HG03520 (cell line): ENCODE measurements around the gene GUCY2C.

Source experiments
- ATAC-seq: cut with Tn5 transposase; IDR thresholded peaks from one replicate; pipeline ENCODE4 v1.9.1; 2021; ENCODE audit warnings: mild to moderate bottlenecking, moderate library complexity; ENCODE audit not compliant: unreplicated experiment

GUCY2C gene

DNA sequence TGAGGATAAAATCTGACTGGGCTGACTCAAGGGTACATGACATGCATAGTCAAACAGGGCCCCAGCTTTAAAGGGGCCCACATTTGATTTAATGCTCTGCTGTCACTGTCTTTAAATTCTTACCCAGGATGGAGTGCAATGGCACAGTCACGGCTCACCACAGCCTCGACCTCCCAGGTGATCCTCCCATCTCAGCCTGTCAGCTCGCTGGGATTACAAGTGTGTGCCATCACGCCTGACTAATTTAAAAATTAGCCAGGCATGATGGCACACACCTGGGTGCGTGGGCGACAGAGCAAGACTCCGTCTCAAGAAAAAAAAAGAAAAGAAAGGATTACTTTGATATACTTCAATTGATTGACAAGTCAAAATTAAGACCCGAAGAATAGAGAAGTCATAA is 119.5 kb downstream of the GUCY2C start:
- ATAC-seq, result peak; percentile 2

GRCh38 chr12:14575585-14575984 is 120.8 kb downstream of the GUCY2C start:
- ATAC-seq, result no peak

DNA sequence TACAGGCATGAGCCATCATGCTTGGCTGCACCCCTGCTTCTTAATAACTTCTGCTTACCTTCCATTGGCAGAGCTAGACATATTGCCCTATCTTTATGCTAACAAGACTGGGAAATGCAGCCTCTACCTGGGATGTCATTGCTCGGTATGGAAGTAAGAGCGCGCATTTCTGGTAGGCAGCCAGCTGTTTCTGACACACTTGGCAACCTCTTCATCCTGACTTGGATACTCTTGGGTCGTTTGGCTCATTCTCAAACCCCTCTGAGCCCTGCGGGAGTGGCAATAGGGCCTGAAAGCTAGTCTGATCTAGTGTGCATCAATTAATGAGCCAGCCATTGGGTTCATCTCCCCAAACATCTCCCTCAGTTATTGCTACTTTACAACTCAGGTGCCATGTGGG is 123.3 kb downstream of the GUCY2C start:
- ATAC-seq, result no peak

GRCh38 chr12:14572401-14572800 is 124.0 kb downstream of the GUCY2C start:
- ATAC-seq, result no peak

- no peak for ATAC-seq
Measured at GRCh38 chr12:14571779-14572178, 124.6 kb downstream of the GUCY2C start.

DNA sequence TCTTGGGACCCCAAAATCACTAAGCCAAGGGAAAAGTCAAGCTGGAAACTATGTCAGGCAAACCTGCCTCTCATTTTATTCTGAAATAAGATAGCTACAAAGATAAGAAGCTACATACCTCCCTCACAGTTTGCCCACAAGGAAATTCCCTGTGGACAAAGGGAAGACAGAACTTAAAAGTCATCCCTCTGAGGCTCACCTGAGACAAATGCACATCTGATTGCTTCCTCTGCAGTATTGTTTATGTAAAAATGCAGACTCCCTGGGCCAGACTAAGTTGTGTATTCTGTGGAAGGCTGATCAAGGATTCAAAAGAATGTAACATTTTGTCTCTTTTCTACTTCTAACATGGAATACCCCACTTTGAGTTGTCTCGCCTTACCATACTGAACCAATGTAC is 126.2 kb downstream of the GUCY2C start:
- no peak for ATAC-seq

DNA sequence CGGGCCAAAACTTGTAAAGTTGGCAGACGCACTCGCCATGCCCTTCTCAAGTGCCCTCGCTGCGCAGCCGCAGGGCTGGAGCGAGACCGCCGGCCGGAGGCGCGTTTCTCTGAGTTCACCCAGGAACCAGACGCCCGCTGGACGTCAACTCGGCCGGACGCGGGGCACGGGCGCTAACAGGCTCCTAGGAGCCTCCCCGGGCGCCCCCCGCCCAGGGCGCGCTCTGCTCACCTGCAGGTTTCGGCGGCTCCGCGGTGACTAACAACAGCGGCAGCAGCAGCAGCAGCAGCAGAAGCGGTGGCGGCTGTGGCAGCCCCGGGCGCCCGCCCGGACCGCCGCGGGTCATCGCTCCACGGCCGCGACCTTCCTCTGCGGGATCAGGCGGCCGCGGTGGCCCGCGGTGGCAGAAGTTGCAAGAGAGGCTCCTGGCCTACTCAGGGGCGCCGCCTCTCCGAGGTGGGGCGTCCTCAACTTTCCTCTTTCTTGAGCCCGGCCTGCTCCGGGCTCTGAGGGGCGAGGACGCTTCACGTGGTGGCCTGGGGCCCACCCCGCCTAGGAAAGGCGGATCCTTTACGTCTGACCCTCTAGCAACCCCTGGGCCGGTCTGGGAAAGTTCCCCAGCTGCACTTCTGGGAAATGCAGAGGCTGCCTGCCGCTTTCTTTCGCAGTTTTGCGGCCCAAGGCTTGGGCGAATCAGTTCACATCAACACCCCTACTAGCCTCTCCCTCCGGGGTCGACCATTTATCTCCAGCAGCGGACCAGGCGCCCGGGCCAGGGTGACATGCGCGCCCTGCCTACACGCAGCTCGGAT is 128.8 kb downstream of the GUCY2C start, which contains the start of gene PLBD1:
Gene PLBD1, minus strand, starts transcription at position 533 of the 812 bp plus-strand sequence. Its CDS starts 187 bp downstream, at position 346.
- peak; percentile 47 for ATAC-seq

DNA sequence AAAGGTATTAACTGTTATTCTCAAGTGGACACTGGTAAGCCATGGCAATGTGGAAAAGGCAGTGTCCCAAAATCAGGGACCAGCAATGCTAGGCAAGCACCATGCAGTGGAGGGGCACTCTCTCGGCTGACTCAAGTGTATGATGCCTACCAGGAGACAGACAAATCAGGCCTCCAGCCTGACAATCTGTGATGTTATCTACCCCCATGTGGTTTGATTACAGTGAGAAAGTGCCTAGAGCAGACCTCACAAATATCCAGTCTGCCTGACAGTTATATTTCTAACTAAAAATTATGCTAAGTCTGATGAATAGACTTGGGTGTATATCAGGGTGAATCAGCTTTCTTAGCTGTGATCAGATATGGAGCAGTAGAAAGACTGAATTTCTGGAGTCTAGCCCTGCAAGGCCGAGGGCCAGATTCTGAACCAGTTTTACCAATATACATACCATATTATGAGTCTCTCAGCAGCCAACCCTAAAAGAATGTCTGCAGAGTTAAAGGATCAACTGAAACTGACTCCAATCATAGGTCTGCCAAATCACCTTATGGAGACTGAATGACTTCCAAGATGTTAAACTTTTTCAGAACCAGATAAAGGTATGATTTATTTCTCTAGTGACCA is 132.0 kb downstream of the GUCY2C start:
- no peak for ATAC-seq

GRCh38 chr12:14563046-14563445 is 133.4 kb downstream of the GUCY2C start:
- no peak for ATAC-seq
